GM18499 (cell line): ENCODE data around the gene TMEM209.

Experiments used
- ATAC-seq: cut with Tn5 transposase; IDR thresholded peaks from one replicate; pipeline ENCODE4 v1.9.1; 2021; ENCODE audit warnings: moderate number of reproducible peaks; ENCODE audit not compliant: insufficient read depth, unreplicated experiment

The TMEM209 gene

GRCh38 chr7:130178251-130178650 is 27.0 kb downstream of the TMEM209 start:
- ATAC-seq, result no peak

- ATAC-seq, result no peak
These were observed 30.8 kb downstream of the TMEM209 start for GRCh38 chr7:130174237-130174959.

- ATAC-seq, result no peak
These were observed 43.0 kb downstream of the TMEM209 start for GRCh38 chr7:130162196-130162595.

- no peak for ATAC-seq
These were observed 44.8 kb downstream of the TMEM209 start for GRCh38 chr7:130160455-130160854.

GRCh38 chr7:130160023-130160422 is 45.2 kb downstream of the TMEM209 start:
- no peak for ATAC-seq

GRCh38 chr7:130157700-130158099 is 47.5 kb downstream of the TMEM209 start:
- ATAC-seq, result no peak

- ATAC-seq, result no peak
These were observed 49.1 kb downstream of the TMEM209 start for GRCh38 chr7:130156140-130156539.

- no peak for ATAC-seq
These were observed 50.5 kb downstream of the TMEM209 start for GRCh38 chr7:130154501-130155317.

GRCh38 chr7:130154131-130154500 is 51.1 kb downstream of the TMEM209 start:
- ATAC-seq, result no peak

- ATAC-seq, result no peak
These were observed 51.8 kb downstream of the TMEM209 start for GRCh38 chr7:130153211-130153908.

- ATAC-seq, result no peak
These were observed 52.6 kb downstream of the TMEM209 start for GRCh38 chr7:130152493-130153210.

GRCh38 chr7:130151591-130152492 is 53.4 kb downstream of the TMEM209 start:
- no peak for ATAC-seq

- no peak for ATAC-seq
These were observed 54.6 kb downstream of the TMEM209 start for GRCh38 chr7:130150587-130150986.

GRCh38 chr7:130149281-130150139 is 55.7 kb downstream of the TMEM209 start:
- ATAC-seq, result no peak

- no peak for ATAC-seq
These were observed 56.6 kb downstream of the TMEM209 start for GRCh38 chr7:130148561-130148960.

GRCh38 chr7:130147710-130148325 is 57.4 kb downstream of the TMEM209 start:
- no peak for ATAC-seq

- ATAC-seq, result no peak
These were observed 58.4 kb downstream of the TMEM209 start for GRCh38 chr7:130146693-130147405.
